Loucy (cell line): ENCODE data around the gene TCP10L.

Experiments used
- CTCF ChIP-seq: fragments of 200-600 bp; sonication (generic); conservative IDR thresholded peaks from 2 replicates; pipeline ENCODE4 v1.5.1; 2014; ENCODE audit warnings: mild to moderate bottlenecking, antibody characterized with exemption, low read length
- EZH2phosphoT487 ChIP-seq: fragments of 200-600 bp; IDR thresholded peaks from 2 replicates; pipeline ENCODE4 v1.6.1; 2018; ENCODE audit warnings: antibody characterized with exemption, mild to moderate bottlenecking, moderate library complexity, borderline replicate concordance

GRCh38 chr21:32570456-32570855 is 14.9 kb downstream of the TCP10L start:
- TF ChIP-seq CTCF (no peak), EZH2phosphoT487 (no peak)
